ENCODE data around the gene CERT1.

- TF ChIP-seq CHD2 (IDR thresholded peaks at IDR 0.05; ENCODE audit: low read length, partially characterized antibody): no peak
- TF ChIP-seq CTCF (IDR thresholded peaks at IDR 0.05): no peak
- no peak for TF ChIP-seq GABPA (IDR thresholded peaks at IDR 0.05; ENCODE audit: low read depth)
- TF ChIP-seq RXRA (IDR thresholded peaks at IDR 0.05; ENCODE audit: borderline replicate concordance, low read depth): no peak
- TF ChIP-seq FOSL2 (IDR thresholded peaks at IDR 0.05; ENCODE audit: borderline replicate concordance, low read depth): no peak
- TF ChIP-seq RFX5 (IDR thresholded peaks at IDR 0.05; ENCODE audit: low read length): no peak
These were observed 41.3 kb upstream of the CERT1 start for GRCh38 chr5:75552764-75553163.

Measured in SK-N-SH (cell line).